Activated CD8-positive, alpha-beta memory T cell treated with anti-CD3 and anti-CD28 coated beads, Interleukin-2, amount 50 U/mL, for 24 hours (primary cell): ENCODE measurements around the gene PTPRN2.
"Not testable (repeated sequence)": the region's sequence is repeated elsewhere in the genome, so short reads cannot be mapped to it uniquely, and the experiment has no call there.

Source experiments
- DNase-seq: peaks from one replicate; pipeline ENCODE4 v3.0.0-alpha.2; 2020; ENCODE audit errors: extremely low read depth

PTPRN2 gene

DNA sequence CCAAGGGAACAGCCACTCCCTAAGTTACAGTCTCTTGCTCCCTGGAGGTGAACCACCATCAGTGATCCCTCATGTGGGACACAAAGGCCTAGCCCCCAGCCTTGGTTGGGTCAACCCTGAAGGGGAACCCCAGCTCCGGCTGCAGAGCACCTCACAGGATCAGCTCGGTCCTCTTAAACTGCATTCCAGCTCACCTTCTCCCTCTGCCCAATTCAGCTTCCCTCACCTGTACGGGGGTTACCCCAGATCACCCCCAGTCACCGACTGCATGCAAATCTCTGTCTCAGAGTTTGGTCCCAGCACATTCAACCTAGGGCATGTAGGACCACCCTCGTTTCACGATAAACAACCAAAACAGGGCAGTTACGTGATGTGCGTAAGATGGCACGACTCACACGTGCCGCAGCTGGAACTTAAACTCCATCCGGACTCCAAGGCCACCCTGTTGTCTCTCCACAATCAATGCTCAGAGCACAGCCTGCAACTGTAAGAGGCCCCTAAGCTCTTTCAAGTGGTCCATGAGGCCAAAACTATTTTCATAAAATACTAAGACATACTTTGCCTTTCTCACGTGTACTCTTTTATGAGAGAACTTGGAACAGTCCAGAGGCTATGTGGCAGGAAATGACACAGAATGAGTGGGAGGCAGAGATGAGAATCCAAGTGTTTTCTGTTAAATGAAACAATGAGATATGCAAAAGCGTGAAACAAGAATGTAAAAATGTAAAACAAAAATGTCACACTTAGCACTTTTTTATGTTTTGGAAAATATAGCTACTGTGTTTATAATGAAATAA is 285.2 kb downstream of the PTPRN2 start:
- DNase-seq: no peak

DNA sequence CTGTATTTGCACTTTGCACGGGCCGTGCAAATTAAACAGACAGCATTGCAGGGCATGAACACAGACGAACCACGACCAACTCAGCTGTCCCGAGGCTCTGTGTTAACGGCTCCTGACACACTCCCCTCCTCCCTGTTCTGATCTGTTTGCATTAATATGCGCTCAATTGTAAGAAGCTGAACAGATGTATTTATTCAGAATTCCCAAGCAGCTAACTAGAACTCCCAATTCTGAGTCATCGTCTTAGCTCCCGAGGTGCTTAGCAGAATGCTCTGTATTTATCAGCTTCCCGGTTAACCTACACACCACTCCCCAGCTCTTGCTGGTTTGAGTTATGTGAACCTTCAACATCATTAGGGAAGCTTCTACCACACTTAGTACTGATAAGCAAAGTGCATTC is 286.4 kb downstream of the PTPRN2 start:
- DNase-seq: no peak

DNA sequence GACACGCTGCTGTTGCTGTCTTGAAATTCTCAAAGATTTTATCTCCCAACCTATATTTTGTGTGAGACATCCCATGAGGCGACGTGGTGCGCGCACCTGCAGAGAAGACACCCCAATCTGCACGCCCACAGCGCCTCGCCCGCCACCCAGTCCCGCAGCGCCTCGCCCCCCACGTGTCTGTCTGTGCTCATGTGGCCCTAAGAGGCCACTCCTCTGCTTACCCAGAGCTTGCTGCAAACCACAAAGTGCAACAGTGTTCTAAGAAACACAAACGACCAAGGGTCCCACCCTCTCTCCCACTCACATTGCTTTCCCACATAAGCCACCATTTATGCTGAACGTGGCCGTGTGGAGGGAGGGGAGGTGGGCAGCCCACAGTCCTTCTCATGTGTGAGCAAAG is 287.2 kb downstream of the PTPRN2 start:
- no peak for DNase-seq

DNA sequence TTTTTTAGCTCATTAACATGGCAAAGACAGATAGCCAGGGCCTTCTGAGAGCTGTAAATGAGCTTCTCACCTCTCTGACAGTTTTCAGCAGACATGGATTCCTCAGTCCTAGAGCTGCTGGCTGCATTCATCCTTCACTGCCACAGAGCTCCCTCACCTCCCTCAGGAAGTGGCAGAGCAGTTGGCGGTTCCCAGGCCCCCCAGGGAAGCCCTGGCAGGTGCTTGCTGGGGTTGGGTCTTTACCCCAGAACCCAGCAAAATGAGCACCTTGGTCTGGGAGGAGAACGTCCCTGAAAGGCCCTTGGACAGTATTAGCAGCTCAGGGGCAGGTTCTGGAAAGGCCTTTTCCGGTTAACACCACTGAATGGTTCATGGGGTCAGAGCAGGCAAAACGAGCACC is 288.0 kb downstream of the PTPRN2 start:
- no peak for DNase-seq

DNA sequence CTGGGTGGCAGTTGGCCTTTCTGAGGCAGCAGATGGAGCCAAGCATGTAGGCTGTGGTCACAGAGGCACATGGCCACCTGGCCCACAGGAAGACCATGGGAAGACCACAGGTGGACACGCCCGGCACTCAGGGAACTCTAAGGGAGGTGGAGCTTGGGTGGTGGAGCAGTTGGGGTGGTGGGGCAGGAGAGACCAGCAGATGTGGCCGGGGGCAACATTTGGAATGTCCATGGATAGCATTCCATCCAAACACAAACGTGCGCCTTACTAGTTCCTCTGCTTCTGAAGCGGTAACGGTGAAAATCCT is 290.9 kb downstream of the PTPRN2 start:
- DNase-seq: no peak

DNA sequence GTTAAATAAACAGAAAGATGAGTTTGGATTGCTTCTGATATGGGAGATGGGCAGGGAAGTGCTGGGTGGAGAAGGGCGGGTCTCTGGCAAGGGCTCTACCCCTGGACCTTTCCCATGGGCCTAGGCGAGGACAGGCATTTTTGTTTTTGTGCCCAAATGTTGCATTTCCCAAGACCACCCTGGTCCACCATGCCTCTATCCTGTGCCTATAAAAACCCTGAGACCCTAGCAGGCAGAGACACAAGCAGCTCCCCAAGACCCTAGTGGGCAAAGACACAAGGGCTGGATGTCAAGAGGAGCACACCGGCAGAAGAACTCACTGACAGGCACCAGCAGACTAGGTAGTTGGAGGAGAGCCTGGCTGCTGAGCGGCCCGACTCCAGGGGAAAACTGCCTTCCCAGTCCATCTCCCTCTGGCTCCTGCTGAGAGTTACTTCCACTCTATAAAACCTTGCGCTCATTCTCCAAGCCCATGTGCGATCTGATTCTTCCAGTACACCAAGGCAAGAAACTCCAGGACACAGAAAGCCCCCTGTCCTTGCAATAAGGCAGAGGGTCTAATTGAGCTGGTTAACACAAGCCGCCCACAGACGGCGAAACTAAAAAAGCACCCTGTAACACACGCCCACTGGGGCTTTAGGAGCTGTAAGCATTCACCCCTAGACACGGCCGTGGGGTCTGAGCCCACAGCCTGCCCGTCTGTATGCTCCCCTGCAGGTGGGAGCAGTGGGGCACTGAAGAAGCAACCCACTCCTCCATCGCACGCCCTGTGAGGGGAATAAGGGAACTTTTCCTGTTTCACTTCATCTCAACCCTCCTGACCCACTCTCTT is 291.4 kb downstream of the PTPRN2 start:
- DNase-seq: no peak

DNA sequence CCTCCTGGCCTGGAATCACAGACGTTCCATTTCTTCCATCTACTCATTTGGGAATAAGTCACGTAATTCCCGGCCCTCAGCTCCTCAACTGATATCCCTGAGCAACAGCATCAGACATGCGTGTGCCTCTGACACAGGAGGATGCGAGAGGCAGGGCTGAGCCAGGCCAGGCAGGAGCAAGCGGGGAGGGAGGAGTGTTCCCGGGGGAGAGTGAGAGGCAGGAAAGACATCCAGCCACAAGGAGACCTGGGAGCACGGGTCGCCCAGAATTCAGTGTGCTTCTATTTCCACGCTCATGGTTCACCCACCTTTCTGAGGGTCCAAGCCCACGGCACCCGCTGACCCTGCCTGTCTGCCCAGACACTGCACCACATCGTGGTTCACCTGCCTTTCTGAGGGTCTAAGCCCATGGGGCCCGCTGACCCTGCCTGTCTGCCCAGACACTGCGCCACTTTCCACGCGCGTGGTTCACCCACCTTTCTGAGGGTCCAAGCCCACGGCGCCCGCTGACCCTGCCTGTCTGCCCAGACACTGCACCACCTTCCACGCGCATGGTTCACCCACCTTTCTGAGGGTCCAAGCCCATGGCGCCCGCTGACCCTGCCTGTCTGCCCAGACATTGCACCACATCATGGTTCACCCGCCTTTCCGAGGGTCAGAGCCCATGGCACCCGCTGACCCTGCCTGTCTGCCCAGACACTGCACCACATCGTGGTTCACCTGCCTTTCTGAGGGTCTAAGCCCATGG is 293.0 kb downstream of the PTPRN2 start:
- not testable (repeated sequence) for DNase-seq

DNA sequence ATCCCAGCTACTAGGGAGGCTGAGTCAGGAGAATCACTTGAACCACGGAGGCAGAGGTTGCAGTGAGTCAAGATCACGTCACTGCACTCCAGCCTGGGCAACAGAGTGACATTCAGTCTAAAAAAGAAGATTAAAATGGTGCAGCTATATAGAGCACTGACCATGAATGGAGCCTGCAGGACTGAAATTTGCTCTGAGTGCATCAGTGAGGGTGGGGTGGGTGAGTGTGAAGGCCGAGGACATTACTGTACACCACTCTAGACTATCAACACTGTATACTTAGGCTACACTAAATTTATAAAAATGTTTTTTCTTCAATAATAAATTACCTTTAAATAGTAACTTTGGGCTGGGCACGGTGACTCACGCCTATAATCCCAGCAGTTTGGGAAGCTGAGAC is 294.7 kb downstream of the PTPRN2 start:
- no peak for DNase-seq

DNA sequence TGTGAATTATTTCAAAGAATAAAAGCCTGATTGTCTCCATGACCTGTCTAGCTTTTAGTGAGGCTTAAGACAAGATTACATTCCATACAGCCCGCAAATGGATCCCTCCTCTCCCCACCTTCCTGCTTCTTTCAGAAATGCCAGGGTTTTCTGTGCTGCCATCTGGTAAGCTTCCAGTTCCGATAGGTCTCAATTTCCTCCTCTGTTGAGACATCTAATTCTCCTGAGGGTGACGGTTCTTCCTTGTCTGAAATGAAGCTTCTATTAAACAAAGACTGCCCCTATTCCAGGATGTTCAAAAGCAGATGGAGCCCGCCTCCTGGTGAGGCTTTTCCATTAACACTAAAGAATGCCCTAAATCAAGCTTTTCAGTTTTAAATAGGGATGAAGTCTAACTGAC is 295.6 kb downstream of the PTPRN2 start:
- no peak for DNase-seq

DNA sequence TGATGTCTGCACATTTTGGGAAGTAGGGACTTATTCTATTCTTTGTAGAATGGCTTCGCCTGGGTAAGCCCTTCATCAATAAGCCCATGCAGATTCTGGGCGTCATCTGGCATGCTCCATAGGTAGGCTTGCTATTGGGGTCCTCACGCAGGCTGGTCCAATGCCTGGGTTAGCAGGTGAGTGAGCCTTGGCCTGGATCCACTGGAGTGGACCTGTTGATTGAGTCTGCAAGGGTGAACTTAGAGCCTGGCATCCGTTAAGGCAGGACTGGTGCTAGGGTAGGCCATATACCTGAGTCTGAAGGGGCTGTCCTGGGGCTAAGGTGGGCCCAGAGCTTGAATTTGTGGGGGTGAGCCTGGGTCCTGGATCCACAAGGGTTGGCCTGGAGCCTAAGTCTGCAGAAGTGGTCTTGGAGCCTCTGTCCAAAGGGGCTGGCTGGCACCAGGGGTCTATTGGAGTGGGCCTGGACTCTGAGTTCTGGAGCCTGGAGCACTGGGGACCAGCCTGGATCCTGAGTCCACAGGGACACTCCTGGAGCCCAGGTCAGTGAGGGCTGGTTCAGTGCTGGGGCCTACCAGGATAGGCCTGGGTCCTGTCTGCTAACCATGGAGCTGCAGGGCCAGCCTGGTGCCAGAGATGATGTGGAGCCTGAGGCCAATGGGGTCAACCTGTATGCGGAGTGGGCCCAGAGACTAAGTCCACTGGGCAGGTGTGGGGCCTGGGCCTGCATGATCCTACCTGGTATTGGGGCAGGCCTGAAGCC is 297.7 kb downstream of the PTPRN2 start:
- no peak for DNase-seq

DNA sequence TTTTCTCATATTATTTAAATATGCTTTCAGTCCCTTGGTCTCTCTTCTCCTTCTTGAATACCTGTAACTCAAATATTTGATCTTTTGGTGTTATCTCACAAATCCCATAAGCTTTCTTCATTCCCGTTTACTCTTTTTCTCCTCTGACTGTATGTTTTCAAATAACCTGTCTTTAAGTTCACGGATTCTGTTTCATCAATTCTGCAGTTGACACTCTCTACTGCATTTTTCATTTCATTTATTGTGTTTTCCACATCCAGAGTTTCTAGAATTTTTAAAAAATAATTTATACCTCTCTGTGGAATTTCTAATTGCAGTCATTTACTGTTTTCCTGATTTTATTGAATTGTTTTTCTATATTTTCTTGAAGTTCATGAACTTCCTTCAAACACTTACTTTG is 298.4 kb downstream of the PTPRN2 start:
- DNase-seq: no peak

DNA sequence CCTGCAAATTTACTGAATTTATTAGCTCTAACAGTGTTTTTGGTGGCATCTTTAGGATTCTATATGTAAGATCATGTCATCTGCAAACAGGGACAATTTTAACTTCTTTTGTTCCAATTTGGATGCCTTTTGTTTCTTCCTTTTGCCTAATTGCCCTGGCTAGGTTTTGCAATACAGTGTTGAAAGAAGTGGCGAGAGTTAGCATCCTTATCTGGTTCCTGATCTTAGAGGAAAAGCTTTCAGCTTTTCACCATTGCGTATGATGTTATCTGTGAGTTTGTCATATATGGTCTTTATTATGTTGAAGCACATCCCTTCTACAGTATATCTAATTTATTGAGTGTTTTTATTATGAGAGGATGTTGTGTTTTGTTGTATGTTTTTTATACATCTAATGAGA is 301.4 kb downstream of the PTPRN2 start:
- DNase-seq: no peak

DNA sequence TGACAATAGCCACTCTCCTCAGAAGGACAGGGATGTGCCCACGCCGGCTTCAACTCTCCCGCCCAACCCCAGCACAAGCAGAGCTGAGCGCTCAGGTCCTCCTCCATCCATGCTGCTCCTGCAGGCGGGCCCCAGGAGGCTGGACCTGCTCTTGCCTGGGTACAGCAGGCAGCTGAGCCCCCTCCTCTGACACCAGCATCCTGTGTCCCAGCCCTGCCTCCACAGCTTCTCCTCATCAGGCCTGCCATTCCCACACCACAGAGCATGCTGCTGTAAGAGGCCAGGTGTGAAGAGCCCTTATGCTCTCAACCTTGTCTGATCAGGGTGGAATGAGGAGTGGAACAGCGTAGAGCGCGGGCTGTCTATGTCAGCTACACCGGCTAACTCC is 302.2 kb downstream of the PTPRN2 start:
- no peak for DNase-seq

DNA sequence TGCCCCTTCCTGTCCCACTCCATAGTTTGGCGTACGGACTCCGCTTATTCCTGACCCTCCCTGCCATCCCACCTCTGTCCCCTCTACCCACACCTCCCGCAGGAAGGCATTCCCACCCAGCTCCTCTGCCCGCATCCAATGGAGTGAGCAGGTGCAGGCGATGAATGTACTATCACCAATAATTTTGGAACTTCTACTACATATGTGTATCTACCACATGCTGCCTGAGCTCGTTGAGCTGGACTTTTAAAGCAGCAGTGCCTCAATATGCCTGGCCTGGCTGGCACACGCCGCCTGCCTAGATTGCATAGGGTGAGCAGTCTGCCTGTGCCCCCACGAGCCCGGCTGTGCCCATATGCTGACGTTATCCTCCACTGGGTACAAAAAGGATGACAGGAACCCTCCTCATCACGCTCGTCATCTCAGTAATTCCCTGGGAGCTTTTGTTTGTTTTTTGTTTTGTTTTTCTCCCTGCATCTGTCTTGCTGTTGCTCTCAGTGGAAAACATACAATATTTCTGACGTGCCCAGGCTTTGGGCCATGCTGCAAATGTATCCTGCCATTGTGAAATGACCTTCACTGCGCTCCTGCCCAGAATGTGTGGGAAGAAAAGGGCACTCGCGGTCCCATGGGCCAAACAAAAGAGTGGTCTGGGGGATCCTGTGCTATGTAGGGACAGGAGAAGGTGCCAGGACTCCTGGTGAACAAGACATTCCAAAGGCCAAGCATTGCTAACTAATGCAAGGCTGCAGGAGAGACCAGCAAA is 302.8 kb downstream of the PTPRN2 start:
- no peak for DNase-seq

DNA sequence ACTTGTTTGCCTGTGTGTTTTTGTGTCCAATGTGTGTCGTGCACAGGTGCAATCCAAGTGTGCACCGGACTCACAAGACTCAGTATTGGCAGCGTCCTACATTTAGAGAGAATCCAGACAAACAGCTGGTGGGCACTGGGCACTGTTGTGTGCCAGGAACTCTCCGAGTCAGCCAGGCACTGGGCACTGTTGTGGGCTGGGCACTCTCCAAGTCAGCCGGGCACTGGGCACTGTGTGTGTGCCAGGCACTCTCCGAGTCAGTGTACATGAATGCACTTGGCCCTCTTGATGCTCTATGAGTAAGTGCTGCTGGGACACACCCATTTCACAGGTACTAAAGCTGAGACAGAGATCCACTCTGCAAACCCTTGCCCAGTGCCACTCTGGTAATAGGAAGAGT is 303.5 kb downstream of the PTPRN2 start:
- DNase-seq: no peak

DNA sequence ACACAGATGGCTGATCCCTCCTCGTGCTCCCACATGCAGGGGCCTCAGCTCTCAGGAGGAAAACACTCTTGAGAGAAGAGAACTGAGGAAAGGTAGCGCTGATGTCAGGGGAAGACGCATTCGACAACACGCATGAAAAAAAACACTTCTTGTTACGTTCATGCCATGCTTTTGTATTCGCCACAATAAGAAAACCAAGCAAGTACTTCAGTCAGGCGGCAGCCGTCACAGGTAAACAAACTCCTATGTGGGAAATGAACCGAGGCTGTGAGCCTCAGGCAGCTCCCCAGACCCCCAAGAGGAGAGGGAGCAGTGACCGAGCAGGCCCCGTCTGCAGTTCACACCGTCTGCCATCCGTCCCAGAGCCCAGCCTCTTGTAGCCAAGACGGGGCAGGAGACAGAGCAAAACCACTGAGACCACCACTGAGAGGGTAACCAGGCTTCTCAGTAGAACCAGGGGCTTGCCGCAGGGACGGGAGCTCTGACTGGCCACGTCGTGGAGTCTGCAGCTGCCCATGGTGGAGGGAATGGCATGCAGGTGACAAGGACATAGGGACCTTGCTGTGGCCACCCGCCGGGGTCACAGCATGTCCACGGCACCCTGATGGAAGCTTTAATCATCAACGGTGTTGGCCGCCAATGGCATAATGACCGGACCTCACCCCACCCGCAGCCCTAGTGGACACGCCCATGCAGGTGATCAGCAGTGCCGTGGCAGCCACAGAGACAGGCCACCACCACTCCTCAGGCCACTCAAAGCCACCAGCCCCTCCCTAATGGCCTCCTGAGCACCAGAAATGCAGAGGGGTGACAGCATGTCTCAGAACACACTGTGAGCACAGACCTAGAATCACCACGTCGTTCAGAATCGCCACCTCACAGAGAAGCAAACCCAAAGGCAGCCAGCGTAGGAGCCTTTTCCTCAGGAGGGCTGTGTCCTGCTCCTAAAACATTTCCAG is 304.3 kb downstream of the PTPRN2 start:
- no peak for DNase-seq

DNA sequence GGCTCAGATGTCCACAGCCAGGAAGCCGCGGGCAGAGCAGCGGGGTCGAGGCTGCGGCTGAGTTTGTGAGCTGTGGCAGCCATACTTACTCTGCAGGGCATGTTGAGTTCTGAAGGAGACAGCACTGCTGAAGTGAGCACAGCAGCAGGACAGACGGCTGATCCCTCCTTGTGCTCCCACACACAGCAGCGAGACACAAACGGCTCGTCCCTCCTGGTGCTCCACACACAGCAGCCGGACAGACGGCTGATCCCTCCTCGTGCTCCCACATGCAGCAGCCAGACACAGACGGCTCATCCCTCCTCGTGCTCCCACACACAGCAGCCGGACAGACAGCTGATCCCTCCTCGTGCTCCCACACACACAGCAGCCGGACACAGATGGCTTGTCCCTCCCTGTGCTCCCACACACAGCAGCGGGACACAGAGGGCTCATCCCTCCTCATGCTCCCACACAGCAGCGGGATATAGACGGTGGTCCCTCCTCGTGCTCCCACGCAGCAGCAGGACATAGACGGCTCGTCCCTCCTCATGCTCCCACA is 305.1 kb downstream of the PTPRN2 start:
- no peak for DNase-seq

DNA sequence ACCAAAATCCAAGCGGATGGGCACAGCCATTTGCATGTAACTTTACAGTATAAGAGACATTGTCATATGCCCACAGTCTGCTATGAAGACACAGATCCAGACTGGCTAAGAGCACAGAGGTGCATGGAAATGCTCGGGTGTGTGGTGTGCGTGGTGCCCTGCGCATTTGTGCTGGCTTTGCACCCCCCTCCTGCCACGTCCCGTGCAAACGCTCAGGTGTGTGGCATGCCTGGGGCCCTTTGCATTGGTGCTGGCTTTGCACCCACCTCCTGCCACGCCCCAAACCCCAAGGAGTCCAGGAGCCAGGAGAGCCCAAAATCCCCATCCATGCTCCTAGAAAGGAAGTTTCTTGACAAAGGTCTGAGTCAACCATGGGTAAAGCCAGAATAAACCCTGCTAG is 306.2 kb downstream of the PTPRN2 start:
- DNase-seq: no peak

DNA sequence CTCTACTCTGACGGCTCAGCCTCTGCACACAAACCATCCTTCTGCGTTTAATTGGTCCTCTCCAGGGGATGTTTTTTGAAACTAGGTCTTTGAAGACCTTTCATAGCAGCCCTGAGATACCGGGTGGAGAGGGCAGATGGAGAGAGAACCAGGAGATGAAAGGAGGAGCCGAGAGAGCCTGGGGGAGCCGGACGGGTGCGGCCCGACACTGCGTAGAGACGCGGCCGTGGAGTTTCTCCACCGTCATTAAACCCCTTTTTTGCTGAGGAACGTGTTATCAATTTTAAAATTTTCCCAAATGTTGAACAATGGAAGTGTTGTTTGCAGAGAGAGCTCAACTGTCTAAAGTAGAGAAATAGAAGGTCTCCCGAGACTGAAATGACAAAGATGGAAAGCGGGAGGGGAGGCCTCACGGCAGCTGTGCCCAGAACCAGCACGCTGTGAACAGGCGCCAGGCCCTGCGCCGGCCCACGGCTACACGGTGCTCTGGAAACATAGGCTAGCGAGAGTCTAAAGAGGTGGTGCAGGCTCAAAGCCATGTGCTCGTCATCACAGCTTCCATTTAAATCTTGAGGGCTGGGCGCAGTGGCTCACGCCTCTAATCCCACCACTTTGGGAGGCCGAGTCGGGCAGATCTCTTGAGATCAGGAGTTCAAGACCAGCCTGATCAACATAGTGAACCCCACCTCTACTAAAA is 307.0 kb downstream of the PTPRN2 start:
- no peak for DNase-seq
